ENCODE measurements around the gene GTF2IRD1.

The GTF2IRD1 gene

DNA sequence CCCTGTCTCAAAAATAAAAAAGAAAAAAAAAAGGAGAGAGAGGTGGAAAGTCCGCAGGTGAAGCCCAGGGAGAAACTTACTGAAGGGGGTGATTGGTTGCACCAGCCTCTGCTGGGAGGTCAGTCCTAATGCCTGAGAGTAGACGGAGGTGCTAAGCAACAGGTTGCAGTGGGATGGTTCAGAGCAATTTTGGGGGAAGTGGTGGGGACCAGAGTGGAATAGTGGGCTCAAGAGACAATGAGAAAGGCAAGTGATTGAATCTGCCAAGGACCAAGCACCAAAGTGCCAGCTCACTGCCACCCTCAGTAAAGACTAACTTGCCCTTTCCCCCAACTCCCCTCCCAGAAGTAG, 113.6 kb downstream of the GTF2IRD1 start:
- DNase-seq (ENCODE audit: low read depth) = no peak

DNA sequence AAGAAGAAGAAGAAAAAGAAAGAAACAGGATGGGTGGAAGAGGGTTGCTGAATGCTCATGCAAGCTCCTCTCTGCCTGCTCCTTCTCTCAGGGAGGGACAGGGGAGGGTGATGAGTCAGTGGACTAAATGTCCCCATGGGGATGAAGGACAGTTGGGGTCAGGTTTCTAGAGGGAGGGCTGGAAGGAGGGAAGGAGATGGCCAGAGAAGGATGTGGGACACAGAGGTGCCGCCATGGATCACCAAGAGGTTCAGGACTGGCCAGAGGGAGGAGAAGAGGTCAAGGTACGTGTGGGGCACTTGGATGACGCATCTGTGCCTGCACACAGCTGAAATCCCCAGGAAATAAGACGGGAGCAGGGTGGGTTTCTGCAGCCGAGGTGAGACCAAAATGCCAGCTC, 115.0 kb downstream of the GTF2IRD1 start:
- no peak for DNase-seq (ENCODE audit: low read depth)

DNA sequence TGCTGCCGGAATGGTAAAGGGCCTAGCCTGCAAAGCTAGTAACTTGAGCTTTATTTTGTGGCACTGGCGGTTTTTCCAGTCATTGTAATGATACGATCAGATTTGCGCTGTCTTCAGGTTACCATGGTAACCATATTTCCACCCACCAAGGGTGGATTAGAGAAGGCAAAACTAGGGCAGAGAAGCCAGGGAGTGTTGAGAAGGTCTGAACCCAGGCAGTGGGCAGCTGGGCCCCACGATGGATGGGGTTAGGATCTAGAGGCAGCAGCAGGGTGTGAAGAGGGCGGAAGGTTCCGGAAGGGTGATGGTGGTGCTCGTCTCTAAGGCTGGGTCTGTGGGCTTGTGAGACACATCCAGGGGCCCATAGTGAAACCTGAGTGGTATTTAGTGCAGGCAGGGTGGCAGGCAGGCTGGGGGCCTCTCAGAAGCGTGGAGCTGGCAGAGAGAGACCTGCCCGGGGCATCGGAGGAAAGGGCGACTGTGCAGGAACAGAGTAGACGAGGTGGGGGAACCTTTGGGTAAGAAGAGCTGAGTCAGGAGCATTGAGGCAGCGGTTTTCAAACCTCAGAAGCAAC, 115.9 kb downstream of the GTF2IRD1 start:
- no peak for DNase-seq (ENCODE audit: low read depth)

DNA sequence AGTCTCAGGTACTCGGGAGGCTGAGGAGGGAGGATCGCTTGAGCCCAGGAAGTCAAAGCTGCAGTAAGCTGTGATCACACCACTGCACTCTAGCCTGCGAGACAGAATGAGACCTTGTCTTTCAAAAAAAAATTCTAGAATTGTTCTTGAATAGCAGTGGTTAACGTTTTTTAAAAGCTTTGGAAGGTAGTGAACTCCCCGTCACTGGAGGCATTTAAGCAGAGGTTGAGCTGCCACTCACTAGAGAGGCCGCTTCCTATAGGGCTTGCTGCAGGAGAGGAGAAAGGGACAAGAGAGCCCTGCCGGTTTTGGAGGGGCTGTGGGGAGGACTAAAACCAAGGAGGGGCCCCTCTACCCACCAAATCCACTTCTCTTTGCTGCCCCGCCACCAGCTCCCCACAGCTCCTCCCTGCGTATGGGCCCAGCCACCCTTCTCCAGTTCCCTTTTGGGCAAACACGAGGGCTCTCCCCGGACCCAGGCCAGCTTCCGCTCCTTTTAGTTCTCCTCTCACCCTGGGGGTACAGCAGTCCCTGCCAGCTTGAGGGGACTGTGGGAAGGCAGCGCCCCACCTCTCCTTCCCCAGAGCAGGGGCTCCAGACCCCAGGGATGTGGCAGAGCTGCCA, 116.9 kb downstream of the GTF2IRD1 start:
- DNase-seq (ENCODE audit: low read depth) = no peak

DNA sequence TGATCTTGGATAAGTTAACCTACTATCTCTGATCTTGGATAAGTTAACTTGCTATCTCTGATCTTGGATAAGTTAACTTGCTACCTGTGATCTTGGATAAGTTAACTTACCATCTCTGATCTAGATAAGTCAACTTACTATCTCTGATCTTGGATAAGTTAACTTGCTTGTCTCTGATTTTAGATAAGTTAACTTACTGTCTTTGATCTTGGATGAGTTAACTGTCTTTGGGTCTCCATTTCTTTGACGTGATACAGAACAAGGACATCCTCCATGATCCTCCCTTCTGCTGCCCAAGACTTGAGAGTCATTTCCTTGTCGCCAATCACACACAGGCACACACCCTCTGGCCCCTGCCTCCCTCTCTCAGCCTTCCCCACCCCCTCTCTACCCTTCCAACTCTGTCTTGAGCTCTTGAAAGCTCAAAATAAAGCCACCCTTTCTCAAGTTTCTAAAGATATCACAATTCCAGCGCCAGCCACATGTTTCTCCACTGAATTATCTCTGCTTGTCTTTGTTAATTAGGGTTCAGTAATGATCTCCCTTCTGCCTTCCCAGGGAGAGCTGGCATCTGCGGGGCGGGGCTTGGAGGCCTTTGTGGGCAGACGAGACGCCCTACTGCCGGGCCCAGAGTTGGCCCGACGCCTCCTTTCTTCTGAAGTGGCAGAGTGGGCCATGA, 118.7 kb downstream of the GTF2IRD1 start:
- no peak for DNase-seq (ENCODE audit: low read depth)

DNA sequence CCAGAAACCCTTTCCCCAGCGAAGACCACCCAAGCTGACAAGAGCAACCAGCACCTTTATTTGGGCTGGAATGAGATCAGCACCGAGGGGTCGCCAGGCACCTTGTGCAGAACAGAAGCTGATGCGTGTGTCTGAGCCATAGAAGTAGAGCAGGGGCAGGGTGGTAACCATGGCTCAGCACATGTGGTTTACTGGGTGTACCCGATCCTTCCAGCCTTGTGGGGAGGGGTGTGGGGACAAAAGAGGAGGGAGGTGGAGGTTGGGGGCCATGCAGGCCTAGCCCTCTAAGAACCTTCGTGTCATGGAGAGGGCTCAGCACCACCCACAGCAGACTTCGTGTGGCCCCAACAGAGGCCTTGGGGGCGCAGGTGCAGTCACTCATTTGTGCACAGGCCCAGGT, 119.8 kb downstream of the GTF2IRD1 start:
- DNase-seq (ENCODE audit: low read depth) = no peak

DNA sequence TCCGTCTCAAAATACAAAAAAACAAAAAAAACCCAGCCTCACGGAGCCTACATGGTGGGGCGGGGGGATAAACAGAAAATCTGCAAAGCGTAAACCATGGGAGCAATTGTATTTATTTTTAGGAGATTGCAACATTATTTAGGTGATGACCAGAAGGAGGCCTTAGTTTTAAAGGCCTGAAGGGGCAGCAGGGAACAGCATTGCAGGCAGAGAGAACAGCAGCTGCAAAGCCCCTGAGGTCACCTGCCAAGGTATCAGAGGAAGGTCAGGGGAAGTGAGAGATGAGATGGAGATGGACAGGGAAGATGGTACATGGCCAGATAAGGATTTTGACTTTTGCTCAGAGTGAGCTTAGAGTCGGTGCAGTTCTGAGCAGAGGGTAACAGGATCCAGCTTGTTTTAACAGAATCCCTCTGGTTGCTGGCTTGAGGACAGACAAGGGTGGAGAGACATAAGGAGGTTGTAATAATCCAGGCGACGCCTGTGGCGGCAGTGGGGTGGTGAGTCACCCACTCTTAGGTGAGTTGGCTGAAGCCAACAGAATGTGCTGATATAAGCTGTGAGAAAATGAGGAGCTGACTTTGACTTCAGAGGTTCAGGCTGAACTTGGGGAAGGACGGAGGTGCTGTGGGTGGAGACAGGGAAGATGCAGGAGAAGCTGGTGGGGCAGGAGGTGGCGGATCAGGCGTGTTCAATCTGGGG, 121.5 kb downstream of the GTF2IRD1 start:
- DNase-seq (ENCODE audit: low read depth) = no peak

DNA sequence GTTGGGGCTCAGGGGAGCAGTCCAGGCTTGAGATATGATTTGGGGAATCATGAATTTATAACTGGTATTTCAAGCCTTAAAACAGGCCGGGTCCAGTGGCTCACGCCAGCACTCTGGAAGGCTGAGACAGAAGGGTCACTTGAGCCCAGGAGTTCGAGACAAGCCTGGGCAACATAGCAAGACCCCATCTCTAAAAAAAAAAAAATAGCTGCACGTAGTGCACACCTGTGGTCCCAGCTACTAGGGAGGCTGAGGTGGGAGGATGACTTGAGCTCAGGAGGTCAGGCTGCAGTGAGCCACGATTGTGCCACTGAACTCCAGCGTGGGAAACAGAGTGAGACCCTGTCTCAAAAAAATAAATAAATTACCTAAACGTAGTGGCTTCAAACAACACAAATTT, 122.1 kb downstream of the GTF2IRD1 start:
- no peak for DNase-seq (ENCODE audit: low read depth)

DNA sequence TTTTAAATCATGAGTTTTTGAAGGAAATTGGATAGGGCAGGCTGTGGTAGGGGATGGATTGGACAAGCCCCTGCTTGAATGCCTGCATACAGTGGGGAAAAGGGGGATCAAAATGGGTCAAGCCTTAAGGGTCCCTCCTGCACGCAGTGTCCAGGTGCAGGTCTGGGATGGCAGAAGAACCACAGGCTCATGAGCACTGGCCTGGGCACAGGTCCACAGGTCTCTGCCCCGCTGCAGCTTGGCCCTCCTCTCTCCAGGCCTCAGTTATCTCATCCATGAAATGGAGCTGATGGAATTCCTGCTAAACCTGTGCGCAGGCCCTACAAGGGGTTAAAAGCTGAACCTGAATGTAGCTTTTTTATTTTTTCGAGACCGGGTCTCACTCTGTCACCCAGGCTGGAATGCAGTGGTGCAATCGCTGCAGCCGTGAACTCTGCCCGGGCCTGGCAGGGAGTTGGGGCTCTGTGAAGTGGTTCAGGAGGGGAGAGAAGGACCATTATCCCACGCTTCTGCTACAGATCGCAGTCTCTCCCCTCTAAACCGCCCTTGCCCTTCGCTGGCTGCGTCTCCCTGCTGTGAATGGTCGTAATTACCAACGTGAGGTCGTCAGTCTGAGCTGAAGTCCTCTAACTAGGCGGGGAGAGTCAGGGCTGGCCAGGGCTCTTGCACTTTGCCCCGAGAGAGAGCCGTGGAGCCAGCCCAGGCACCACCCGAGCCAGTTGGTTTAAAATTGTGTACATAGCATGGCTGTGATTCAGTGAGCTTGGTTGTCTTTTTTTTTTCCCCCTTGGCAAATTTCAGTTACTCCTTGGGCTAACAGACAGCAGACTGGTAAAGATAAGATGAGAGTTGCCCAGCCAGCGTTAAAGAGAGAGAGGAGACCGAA, 126.3 kb downstream of the GTF2IRD1 start:
- DNase-seq (ENCODE audit: low read depth) = no peak

DNA sequence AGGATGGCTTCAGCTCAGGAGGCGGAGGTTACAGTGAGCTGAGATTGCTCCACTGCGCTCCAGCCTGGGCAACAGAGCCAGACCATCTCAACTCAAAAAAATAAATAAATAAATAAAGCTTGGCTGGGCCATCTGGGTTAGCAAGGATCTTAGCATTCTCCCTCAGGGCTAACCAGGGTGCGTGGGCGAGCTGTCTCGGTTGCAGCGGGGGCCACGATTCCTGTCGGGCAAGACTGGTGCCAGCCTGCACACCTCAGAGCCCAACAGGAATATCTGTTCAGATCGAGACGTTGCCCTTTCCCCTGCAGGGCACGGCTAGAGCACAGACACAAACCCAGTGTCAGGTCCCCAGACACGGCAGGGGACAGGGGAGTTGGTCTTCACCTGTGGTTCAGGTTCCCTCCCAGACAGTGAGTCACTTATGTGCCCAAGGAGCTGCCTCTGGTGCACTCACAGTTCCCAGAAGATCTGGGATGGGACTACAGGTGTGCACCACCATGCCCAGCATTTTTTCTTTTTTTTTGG, 128.3 kb downstream of the GTF2IRD1 start:
- DNase-seq (ENCODE audit: low read depth) = no peak

DNA sequence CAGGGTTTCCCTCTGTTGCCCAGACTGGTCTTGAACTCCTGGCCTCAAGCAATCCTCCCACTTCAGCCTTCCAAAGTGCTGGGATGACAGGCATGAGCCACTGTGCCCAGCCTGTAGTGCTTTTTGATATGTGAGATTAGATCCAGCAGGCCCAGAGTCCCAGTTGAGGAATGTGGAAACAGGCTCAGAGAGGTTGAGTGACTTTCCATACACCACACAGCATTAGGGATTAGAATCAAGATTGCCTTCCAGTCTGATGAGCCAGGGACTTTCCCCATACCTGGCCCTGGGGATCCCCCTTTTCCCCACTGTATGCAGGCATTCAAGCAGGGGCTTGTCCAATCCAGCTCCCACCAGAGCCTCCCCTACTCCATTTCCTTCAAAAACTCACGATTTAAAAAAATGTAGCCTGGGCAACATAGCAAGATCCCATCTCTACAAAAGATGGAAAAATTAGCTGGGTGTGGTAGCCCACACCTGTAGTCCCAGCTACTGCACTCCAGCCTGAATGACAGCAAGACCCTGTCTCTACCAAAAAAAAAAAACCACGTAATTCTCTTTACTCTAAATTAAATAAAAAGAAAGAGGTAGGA, 128.8 kb downstream of the GTF2IRD1 start:
- DNase-seq (ENCODE audit: low read depth) = no peak

DNA sequence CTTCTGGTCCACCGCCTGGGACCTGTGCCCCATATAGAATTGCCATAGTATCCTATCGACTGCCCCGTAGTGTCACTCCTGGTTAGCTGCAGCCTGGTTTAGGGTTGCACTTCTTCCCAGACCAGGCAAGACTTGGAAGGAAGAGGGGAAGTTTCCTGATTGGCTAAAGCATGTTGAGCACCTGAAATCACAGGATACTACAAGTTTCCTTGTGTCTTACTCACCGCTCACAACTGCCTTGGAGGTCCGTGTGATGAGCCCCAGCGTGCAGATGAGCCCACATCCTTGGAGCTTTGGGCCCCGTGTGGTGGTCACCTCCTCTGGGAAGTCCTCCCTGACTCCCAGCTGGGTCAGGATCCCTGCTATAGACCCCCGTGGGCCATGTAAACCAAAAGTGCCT, 129.9 kb downstream of the GTF2IRD1 start:
- no peak for DNase-seq (ENCODE audit: low read depth)

DNA sequence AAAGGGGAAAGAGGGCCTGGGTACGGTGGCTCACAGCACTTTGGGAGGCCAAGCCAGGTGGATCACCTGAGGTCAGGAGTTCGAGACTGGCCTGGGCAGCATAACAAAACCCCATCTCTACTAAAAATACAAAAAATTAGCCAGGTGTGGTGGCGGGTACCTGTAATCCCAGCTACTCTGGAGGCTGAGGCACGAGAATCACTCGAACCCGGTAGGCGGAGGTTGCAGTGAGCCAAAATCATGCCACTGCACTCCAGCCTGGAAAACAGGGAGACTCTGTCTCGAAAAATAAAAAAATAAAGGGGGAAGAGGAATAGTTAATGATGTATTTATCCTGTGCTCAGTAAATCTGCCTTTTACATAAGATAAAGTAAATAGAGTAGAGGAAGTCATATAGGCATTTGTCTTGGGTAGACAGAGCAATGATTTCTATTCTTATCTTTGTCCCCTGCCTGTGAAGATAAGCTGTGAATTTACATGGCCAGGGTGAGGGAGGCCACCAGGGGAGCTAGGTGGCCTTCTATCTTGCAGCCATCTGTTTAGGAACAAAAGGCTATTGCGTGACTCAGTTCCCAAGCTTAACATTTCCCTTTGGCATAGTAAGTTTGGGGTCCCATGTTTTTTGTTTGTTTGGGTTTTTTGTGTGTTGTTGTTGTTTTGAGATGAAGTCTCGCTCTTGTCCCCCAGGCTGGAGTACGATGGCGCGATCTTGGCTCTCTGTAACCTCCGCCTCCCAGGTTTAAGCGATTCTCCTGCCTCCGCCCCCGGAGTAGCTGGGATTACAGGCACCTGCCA, 130.7 kb downstream of the GTF2IRD1 start:
- no peak for DNase-seq (ENCODE audit: low read depth)

DNA sequence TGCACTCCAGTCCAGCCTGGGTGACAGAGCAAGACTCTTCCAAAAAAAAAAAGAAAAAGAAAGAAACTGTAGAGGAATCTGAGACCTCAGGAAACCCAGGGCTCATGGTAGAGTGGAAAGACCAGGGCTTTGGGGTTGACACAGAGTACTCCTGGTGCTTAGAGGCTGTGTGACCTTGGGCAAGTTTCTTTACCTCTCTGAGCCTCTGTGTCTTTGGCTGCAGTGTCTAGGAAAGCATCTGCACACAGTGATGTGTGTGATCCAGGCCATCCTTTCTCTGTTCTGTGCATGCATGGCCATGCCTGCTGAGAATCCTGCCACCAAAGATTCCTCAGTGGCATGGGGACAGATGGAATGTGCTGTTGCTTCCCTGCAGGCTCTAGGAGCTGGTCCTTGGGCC, 132.1 kb downstream of the GTF2IRD1 start:
- no peak for DNase-seq (ENCODE audit: low read depth)

DNA sequence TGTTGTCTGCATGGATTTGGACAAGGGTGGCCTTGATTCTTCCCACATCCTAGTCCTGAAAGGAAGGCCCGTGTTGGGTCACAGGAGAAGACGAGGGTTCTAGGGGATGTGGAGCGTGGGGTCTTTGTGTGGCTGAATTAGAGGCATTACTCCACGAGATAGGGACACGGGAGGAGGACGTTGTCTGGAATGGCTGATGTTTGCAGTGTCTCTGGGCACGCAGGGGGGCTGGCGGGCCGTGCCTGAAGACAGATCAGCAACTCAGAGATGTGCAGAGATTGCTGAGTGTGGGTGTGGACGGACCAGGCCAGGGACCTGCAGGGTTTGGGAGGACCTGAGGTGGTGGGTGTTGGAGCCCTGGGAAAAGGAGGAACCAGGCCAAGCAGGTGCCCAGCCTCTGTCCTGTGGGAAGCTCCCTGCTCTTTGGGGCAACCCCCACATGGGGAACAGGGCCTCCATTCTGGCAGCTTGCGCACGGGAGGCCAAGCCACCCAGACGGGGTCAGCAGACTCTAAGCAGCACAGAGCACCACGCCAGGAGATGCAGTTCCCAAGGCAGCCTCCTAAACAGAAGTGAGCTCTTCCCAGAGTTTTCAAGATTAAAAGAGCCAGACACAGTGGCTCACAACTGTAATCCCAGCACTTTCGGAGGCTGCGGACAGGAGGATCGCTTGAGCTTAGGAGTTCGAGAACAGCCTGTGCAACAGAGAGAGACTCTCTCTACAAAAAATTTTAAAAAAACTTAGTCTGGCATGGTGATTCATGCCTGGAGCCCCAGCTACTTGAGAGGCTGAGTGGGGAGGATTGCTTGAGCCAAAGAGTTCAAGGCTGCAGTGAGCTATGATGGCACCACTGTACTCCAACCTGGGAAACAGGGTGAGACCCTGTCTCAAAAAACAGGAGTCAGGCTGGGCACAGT, 132.8 kb downstream of the GTF2IRD1 start:
- DNase-seq (ENCODE audit: low read depth) = no peak

DNA sequence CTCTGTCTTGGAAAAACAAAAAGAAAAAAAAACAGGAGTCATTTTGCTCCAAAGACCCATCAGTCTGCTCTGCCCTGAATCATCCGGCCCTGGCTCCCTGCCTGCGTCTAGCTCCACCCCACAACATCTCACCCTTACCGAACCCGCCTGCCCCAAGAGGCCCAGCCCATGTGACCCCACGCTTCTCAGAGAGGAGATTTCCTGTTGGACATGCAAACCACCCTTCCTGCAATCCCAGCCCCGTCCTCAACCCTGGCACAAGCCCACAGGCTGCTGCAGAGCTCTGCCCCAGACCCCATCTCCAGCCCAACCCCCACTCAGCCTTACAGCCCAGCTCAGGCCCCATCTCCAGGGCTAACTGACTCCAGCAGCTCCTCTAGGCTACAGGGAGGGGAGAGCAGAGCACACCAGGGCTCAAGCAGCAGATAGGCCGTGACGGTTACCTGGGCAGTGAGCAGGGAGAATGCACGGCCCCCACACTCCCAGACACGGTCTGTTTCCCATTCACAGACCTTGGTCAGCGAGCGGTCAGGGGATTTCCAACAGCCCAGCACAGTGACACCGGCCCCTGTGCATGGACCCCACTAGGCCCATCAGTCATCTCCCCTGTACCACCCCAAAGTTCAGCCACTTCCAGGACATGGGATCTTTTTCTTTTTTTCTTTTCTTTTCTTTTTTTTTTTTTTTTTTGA, 133.9 kb downstream of the GTF2IRD1 start:
- no peak for DNase-seq (ENCODE audit: low read depth)

DNA sequence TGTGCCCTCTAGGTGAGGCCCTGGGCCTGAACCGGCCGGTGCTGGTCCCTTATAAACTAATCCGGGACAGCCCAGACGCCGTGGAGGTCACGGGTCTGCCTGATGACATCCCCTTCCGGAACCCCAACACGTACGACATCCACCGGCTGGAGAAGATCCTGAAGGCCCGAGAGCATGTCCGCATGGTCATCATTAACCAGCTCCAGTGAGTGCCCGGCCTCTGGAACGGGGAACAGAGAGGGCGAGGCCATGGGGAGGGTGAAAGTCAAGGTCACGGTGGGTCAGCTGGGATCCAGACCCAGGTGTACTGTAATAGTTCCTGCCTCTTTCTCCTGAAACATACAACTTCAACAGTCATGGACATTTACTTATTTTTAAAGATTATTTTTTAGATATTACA, 137.1 kb downstream of the GTF2IRD1 start:
- DNase-seq (ENCODE audit: low read depth) = no peak

DNA sequence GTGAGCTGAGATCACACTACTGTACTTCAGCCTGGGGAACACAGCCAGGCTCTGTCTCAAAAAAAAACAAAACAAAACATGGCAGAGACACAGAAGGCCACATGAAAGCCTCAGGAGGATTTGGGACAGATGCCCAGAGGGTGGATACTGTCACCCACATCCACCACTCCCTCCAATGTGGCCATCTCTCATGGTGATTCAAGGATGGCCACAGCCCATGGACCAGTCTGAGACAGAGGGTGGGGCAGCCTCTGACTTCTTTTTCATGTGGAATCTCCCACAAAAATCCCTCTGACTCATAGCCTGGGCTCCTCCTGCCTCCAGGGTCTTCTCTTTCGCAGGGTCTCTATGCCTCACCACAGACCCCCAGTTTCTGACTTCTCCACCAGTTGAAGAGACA, 144.9 kb downstream of the GTF2IRD1 start:
- no peak for DNase-seq (ENCODE audit: low read depth)

DNA sequence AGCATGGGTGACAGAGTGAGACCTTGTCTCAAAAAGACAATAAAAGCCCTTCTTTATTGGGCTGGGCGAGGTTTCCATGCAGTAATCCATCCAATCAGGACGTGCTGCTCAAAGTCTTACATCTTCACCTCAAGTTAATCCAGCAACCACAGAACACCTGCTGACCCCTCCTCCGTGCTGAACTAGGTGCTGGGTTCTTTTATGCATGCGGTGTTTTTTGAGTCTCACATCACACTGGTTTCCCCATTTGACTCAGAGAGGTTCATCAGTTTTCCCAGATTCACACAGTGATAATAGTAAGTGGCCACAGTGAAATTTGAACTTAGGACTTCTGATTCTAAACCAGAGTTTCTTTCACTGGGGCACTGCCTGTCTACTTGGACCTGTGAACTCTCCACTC, 145.5 kb downstream of the GTF2IRD1 start:
- no peak for DNase-seq (ENCODE audit: low read depth)

All from activated T-cell treated with anti-CD3 and anti-CD28 coated beads for 1 hour (primary cell).